Measurements from ENCODE around the gene FUT7.

The FUT7 gene

GRCh38 chr9:137062384-137062783, 30.5 kb upstream of the FUT7 start:
- in situ Hi-C loops (cut with HindIII; ENCODE audit: low sequenced_read_pairs) = no loop called here
- no peak overlapping the region for H3K4me3 ChIP-seq (ENCODE audit: low read depth, low read length)
- no peak for TF ChIP-seq CTCF (IDR thresholded peaks at IDR 0.05; ENCODE audit: low read depth, low read length, missing control alignments)
- no peak for DNase-seq (ENCODE audit: low read depth)

GRCh38 chr9:137058521-137059234, 26.8 kb upstream of the FUT7 start:
- H3K4me3 ChIP-seq (ENCODE audit: low read depth, low read length) = no peak overlapping the region
- in situ Hi-C loops (cut with HindIII; ENCODE audit: low sequenced_read_pairs) = no loop called here
- no peak for TF ChIP-seq CTCF (IDR thresholded peaks at IDR 0.05; ENCODE audit: low read depth, low read length, missing control alignments)
- DNase-seq (ENCODE audit: low read depth) = no peak

- in situ Hi-C loops (cut with HindIII; ENCODE audit: low sequenced_read_pairs) = no loop called here
- no peak for TF ChIP-seq CTCF (IDR thresholded peaks at IDR 0.05; ENCODE audit: low read depth, low read length, missing control alignments)
- no peak overlapping the region for H3K4me3 ChIP-seq (ENCODE audit: low read depth, low read length)
- DNase-seq (ENCODE audit: low read depth) = no peak
These were observed 25.7 kb upstream of the FUT7 start for GRCh38 chr9:137057545-137057944.

GRCh38 chr9:137056739-137057415, 25.0 kb upstream of the FUT7 start:
- no peak for DNase-seq (ENCODE audit: low read depth)
- in situ Hi-C loops (cut with HindIII; ENCODE audit: low sequenced_read_pairs) = no loop called here

GRCh38 chr9:137055385-137056364, 23.8 kb upstream of the FUT7 start:
- no peak overlapping the region for H3K4me3 ChIP-seq (ENCODE audit: low read depth, low read length)
- in situ Hi-C loops (cut with HindIII; ENCODE audit: low sequenced_read_pairs) = no loop called here
- TF ChIP-seq CTCF (IDR thresholded peaks at IDR 0.05; ENCODE audit: low read depth, low read length, missing control alignments) = no peak
- peak; percentile 80 for DNase-seq (ENCODE audit: low read depth)

More at GRCh38 chr9:137056739-137057415, 25.0 kb upstream of the FUT7 start:
- H3K4me3 ChIP-seq (ENCODE audit: low read depth, low read length) = no peak overlapping the region
- TF ChIP-seq CTCF (IDR thresholded peaks at IDR 0.05; ENCODE audit: low read depth, low read length, missing control alignments) = no peak

GRCh38 chr9:137054932-137055384, 23.1 kb upstream of the FUT7 start:
- no peak for DNase-seq (ENCODE audit: low read depth)
- H3K4me3 ChIP-seq (ENCODE audit: low read depth, low read length) = no peak overlapping the region
- no peak for TF ChIP-seq CTCF (IDR thresholded peaks at IDR 0.05; ENCODE audit: low read depth, low read length, missing control alignments)
- in situ Hi-C loops (cut with HindIII; ENCODE audit: low sequenced_read_pairs) = no loop called here

Measured in astrocyte of the cerebellum (primary cell).